ENCODE measurements around the gene KIAA1217. TPM values are rescaled to one million over a fixed set of nuclear protein-coding genes. Genes with fewer than 3 reads are reported as not detected.

Gene KIAA1217
- total RNA-seq, 1 donor from 2014 or later, result 9.1 TPM

- DNase-seq (ENCODE audit: low read depth in 2 of 2), result no peak
Observed at GRCh38 chr10:24574578-24575155, 365.7 kb downstream of the KIAA1217 start.

DNA sequence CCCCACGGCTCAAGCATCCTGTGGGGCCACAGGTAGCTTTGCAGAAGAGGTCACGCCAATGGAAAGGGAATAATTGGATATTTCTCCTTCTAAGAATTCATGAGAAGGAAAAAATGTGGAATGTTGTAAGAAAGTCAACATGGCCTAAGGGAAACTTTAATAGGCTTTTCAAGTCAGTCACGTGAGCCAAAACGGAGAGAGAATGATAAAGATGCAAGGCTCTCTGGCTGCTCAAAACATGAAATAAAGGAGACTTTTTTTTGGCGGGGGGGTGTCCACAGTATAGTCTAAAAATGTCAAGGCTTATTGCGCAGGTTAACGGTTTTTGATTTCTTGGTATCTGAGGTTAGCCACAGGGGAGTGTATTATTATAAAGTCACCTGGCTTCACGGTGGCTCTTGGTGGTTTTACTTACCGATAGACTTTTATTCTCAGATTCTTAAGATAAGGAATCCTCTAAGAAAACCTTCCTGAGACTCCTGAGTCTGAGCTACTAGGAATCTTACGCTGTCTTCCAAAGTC, 366.6 kb downstream of the KIAA1217 start:
- DNase-seq (ENCODE audit: low read depth in 2 of 2), result no peak

DNA sequence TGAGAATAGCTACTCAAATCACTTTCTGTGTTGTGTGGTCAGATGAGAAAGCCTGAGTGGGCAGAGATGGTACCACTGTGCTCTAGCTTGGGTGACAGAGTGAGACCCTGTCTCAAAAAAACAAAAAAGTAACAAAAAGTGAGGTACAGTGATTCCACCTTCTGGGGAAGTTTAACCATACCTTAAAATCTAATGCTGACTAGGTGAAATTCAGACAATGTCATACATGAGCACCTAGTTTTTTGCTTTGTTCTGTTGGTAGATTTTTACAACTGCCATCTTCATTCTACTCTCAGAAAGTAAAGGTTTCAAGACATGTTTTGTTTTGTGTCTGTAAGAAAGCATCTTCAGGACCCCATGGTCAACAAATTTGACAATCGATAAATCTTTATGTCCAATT, 370.5 kb downstream of the KIAA1217 start:
- DNase-seq (ENCODE audit: low read depth in 2 of 2), result no peak

DNA sequence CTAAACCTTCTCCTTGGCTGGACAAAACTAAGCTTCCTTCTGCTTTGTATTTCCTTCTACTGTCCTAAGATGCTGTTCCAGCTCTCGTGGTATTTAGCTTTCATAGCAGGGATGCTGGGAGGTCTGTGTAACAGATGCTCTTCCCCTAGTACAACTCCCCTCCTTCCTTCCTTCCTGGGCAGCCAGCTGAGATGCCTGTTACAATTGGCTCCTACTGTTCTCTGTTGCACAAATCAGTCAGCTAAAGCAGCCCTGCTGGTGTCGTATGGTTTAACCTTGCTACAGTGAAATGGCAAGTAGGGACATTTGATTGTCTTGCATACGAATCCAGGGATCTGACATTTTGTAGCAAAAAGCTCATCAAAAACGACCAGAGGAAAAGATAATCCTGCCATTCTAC, 371.0 kb downstream of the KIAA1217 start:
- no peak for DNase-seq (ENCODE audit: low read depth in 2 of 2)

DNA sequence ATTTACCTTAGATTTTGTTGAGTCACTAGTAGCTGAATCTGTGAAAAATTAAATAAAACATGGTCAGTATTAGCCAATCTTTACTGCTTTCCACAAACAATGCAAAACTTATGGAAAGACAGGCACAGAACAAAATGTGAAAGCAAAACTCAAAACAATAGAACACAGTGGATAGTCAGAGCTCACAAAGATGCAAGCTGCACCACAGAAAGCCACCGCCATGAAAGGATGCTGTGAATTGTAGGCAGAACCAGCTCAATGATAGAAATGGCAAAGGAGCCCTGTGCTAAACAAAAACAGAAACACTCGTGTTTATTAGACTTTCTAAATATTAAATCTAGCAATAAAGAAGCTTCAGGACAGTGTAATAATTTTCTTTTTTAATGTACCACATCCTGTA, 380.3 kb downstream of the KIAA1217 start:
- DNase-seq (ENCODE audit: low read depth in 2 of 2), result no peak

GRCh38 chr10:24590697-24591457, 381.9 kb downstream of the KIAA1217 start:
- DNase-seq (ENCODE audit: low read depth in 2 of 2), result no peak

- DNase-seq (ENCODE audit: low read depth in 2 of 2), result no peak
Observed at GRCh38 chr10:24596217-24596930, 387.4 kb downstream of the KIAA1217 start.

GRCh38 chr10:24597426-24597825, 388.5 kb downstream of the KIAA1217 start:
- no peak for DNase-seq (ENCODE audit: low read depth in 2 of 2)

All from dermis microvascular lymphatic vessel endothelial cell (primary cell).